K562 (cell line): ENCODE measurements around the gene ROBO1. TPM values are rescaled to one million over a fixed set of nuclear protein-coding genes. Genes with fewer than 3 reads are reported as not detected.

Experiments used
- ERF ChIP-seq: fragments of 450-650 bp; formaldehyde crosslinking; IDR thresholded peaks from 2 replicates; pipeline ENCODE4 v1.4.0; 2020; ENCODE audit warnings: mild to moderate bottlenecking, mixed read lengths
- MEF2D ChIP-seq: conservative IDR thresholded peaks from 2 replicates; pipeline ENCODE4 v1.6.1; 2016; ENCODE audit warnings: low read depth, missing genetic modification characterization, missing compliant biosample characterization
- ZNF436 ChIP-seq: fragments of 250-450, 450-650 bp; sonication (Bioruptor Pico); formaldehyde crosslinking; IDR thresholded peaks from 2 replicates; pipeline ENCODE4 v1.7.0; 2020; ENCODE audit warnings: mild to moderate bottlenecking
- polyA plus RNA-seq, 8 experiments: library from polyadenylated mRNA; depleted of rRNA in 4 of 8; stranded (reverse) in 5 of 8; unstranded in 3 of 8; fragments of >200 nt; fragmentation: Nextera tagmentation in 2 of 8; fragmentation: Illumina TruSeq in 1 of 8; extraction: Ambion mirVana in 2 of 8; extraction: Trizol in 1 of 8; gene quantifications; 2 replicates each; pipeline versions ENCODE4 v1.2.1 to v1.2.3, GENCODE V29; 2011 to 2014; ENCODE audit warnings: inconsistent platforms in 1 of 8, missing spikeins in 1 of 8
- total RNA-seq, 7 experiments: library from RNA; depleted of rRNA in 6 of 7; stranded (reverse); fragments of >200 nt in 6 of 7; fragmentation: Illumina TruSeq in 2 of 7; extraction: Trizol in 2 of 7; gene quantifications; 2 replicates each; pipeline versions ENCODE4 v1.2.1 to v1.2.3, GENCODE V29; 2011 to 2021; ENCODE audit warnings: low replicate concordance in 1 of 7
- TF ChIP-seq, protein P1 (sequence below): fragments of 250-450 bp; sonication (Bioruptor Pico); IDR thresholded peaks from 2 replicates; pipeline ENCODE4 v1.4.0; 2020
- TF ChIP-seq, protein P2 (sequence below): sonication (generic); formaldehyde crosslinking; IDR thresholded peaks from 2 replicates; pipeline ENCODE4 v1.8.1; 2023; ENCODE audit warnings: missing genetic modification reagents, mild to moderate bottlenecking, borderline replicate concordance

The ROBO1 gene
- total and polyA plus RNA-seq, 9 of the 15 experiments (the other 6 are each of a cell fraction or from before 2014, with no cell fraction given) = 0.01 to 0.53 (median 0.17) TPM; not detected in 5

DNA sequence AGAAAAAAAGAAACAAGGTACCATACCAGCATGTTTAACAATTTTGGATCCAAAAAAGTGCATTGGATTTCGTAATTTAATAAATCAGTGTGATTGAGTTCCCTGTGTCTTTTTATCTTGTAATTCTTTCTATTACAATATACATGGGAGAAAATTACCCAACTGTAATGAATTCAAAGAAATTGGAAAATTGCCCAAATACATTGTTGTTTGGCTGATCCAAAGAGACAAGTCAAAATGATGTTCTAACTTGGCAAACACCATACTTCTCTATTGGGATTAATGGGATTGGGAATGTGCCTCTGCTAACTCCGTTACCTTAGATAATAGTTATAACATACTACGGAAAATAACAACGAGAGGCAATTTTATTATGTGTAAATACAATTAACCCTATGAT, 1097.1 kb downstream of the ROBO1 start (continued):
- TF ChIP-seq ERF = no peak
- TF ChIP-seq, protein P1, sequence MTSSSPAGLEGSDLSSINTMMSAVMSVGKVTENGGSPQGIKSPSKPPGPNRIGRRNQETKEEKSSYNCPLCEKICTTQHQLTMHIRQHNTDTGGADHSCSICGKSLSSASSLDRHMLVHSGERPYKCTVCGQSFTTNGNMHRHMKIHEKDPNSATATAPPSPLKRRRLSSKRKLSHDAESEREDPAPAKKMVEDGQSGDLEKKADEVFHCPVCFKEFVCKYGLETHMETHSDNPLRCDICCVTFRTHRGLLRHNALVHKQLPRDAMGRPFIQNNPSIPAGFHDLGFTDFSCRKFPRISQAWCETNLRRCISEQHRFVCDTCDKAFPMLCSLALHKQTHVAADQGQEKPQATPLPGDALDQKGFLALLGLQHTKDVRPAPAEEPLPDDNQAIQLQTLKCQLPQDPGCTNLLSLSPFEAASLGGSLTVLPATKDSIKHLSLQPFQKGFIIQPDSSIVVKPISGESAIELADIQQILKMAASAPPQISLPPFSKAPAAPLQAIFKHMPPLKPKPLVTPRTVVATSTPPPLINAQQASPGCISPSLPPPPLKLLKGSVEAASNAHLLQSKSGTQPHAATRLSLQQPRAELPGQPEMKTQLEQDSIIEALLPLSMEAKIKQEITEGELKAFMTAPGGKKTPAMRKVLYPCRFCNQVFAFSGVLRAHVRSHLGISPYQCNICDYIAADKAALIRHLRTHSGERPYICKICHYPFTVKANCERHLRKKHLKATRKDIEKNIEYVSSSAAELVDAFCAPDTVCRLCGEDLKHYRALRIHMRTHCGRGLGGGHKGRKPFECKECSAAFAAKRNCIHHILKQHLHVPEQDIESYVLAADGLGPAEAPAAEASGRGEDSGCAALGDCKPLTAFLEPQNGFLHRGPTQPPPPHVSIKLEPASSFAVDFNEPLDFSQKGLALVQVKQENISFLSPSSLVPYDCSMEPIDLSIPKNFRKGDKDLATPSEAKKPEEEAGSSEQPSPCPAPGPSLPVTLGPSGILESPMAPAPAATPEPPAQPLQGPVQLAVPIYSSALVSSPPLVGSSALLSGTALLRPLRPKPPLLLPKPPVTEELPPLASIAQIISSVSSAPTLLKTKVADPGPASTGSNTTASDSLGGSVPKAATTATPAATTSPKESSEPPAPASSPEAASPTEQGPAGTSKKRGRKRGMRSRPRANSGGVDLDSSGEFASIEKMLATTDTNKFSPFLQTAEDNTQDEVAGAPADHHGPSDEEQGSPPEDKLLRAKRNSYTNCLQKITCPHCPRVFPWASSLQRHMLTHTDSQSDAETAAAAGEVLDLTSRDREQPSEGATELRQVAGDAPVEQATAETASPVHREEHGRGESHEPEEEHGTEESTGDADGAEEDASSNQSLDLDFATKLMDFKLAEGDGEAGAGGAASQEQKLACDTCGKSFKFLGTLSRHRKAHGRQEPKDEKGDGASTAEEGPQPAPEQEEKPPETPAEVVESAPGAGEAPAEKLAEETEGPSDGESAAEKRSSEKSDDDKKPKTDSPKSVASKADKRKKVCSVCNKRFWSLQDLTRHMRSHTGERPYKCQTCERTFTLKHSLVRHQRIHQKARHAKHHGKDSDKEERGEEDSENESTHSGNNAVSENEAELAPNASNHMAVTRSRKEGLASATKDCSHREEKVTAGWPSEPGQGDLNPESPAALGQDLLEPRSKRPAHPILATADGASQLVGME (CRISPR knock-in tag) = no peak
- TF ChIP-seq ZNF436 = no peak
- TF ChIP-seq, protein P2, sequence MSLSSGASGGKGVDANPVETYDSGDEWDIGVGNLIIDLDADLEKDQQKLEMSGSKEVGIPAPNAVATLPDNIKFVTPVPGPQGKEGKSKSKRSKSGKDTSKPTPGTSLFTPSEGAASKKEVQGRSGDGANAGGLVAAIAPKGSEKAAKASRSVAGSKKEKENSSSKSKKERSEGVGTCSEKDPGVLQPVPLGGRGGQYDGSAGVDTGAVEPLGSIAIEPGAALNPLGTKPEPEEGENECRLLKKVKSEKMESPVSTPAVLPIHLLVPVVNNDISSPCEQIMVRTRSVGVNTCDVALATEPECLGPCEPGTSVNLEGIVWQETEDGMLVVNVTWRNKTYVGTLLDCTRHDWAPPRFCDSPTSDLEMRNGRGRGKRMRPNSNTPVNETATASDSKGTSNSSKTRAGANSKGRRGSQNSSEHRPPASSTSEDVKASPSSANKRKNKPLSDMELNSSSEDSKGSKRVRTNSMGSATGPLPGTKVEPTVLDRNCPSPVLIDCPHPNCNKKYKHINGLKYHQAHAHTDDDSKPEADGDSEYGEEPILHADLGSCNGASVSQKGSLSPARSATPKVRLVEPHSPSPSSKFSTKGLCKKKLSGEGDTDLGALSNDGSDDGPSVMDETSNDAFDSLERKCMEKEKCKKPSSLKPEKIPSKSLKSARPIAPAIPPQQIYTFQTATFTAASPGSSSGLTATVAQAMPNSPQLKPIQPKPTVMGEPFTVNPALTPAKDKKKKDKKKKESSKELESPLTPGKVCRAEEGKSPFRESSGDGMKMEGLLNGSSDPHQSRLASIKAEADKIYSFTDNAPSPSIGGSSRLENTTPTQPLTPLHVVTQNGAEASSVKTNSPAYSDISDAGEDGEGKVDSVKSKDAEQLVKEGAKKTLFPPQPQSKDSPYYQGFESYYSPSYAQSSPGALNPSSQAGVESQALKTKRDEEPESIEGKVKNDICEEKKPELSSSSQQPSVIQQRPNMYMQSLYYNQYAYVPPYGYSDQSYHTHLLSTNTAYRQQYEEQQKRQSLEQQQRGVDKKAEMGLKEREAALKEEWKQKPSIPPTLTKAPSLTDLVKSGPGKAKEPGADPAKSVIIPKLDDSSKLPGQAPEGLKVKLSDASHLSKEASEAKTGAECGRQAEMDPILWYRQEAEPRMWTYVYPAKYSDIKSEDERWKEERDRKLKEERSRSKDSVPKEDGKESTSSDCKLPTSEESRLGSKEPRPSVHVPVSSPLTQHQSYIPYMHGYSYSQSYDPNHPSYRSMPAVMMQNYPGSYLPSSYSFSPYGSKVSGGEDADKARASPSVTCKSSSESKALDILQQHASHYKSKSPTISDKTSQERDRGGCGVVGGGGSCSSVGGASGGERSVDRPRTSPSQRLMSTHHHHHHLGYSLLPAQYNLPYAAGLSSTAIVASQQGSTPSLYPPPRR (CRISPR knock-in tag) = no peak
- TF ChIP-seq MEF2D (tag) = no peak
